22Rv1 (cell line): ENCODE data around the gene ANKZF1.

Experiments used
- H3K27ac ChIP-seq: fragments of 450-650 bp; 2 replicates; pipeline ENCODE4 v1.5.1; 2017
- CTCF ChIP-seq: fragments of 450-650 bp; IDR thresholded peaks from 2 replicates; pipeline ENCODE4 v1.5.1; 2017; ENCODE audit warnings: mild to moderate bottlenecking
- ZFX ChIP-seq: fragments of 450-650 bp; IDR thresholded peaks from 2 replicates; pipeline ENCODE4 v1.6.1; 2017; ENCODE audit warnings: antibody characterized with exemption, borderline replicate concordance

Gene ANKZF1

GRCh38 chr2:219249203-219249980 is 19.8 kb downstream of the ANKZF1 start:
- no peak for TF ChIP-seq CTCF
- TF ChIP-seq ZFX = no peak
- H3K27ac ChIP-seq = peak overlapping the region; percentile 97

GRCh38 chr2:219250049-219250781 is 20.6 kb downstream of the ANKZF1 start:
- H3K27ac ChIP-seq = peak overlapping the region; percentile 97
- TF ChIP-seq ZFX (no peak), CTCF (no peak)

- TF ChIP-seq CTCF (no peak), ZFX (no peak)
- H3K27ac ChIP-seq = peak overlapping the region; percentile 97; the same call in 1 of the 2 replicates
These were observed 22.1 kb downstream of the ANKZF1 start for GRCh38 chr2:219251656-219252055.

GRCh38 chr2:219252084-219252483 is 22.5 kb downstream of the ANKZF1 start:
- peak overlapping the region; percentile 97; the same call in 1 of the 2 replicates for H3K27ac ChIP-seq
- no peak for TF ChIP-seq CTCF
- no peak for TF ChIP-seq ZFX

- H3K27ac ChIP-seq = no peak overlapping the region
- no peak for TF ChIP-seq CTCF
- no peak for TF ChIP-seq ZFX
These were observed 22.9 kb downstream of the ANKZF1 start for GRCh38 chr2:219252570-219252899.

- no peak for TF ChIP-seq CTCF
- TF ChIP-seq ZFX = no peak
- peak within 1 kb of the TSS; percentile 36 for H3K27ac ChIP-seq
These were observed 23.5 kb downstream of the ANKZF1 start, which contains the start of gene TUBA4B for GRCh38 chr2:219252900-219253752. Gene TUBA4B, plus strand, starts transcription at chr2:219253243. Its CDS starts 165 bp downstream, at chr2:219253408.
